ENCODE data around the gene PDCD6IP.
"Not testable (repeated sequence)": the region's sequence is repeated elsewhere in the genome, so short reads cannot be mapped to it uniquely, and the experiment has no call there.

The PDCD6IP gene

GRCh38 chr3:33795856-33796536, 2.4 kb upstream of the PDCD6IP start:
- DNase-seq (ENCODE audit: low read depth), result no peak

GRCh38 chr3:33798113-33798417, 365 bp upstream of the PDCD6IP start:
- DNase-seq (ENCODE audit: low read depth), result no peak

GRCh38 chr3:33799202-33799551, 747 bp downstream of the PDCD6IP start:
- no peak for DNase-seq (ENCODE audit: low read depth)

- DNase-seq (ENCODE audit: low read depth), result no peak
Observed at GRCh38 chr3:33803252-33803651, 4.8 kb downstream of the PDCD6IP start.

- DNase-seq (ENCODE audit: low read depth), result no peak
Observed at GRCh38 chr3:33803894-33804526, 5.6 kb downstream of the PDCD6IP start.

DNA sequence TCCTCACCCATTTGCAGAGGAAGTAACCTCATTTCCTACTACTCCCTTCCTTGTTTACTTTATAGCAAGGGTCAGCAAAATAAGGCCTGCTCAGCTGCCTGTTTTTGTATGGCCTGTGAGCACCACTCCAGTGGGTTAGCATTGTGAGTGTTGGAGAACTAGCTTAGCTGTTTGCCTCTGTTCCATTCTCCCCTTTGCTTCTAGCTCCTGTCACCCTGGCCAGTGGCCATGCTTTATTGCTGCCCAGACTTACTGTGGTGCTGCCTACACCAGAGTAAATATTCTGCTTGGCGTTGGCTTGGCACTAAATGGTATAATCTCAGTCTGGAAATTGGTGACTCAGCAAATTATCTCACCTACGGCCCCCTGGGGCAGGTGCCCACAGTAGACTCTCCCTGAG, 8.8 kb downstream of the PDCD6IP start:
- DNase-seq (ENCODE audit: low read depth), result no peak

- no peak for DNase-seq (ENCODE audit: low read depth)
Observed at GRCh38 chr3:33808559-33808958, 10.1 kb downstream of the PDCD6IP start.

GRCh38 chr3:33810545-33810944, 12.1 kb downstream of the PDCD6IP start:
- DNase-seq (ENCODE audit: low read depth), result no peak

- no peak for DNase-seq (ENCODE audit: low read depth)
Observed at GRCh38 chr3:33821989-33822388, 23.6 kb downstream of the PDCD6IP start.

GRCh38 chr3:33823821-33824220, 25.4 kb downstream of the PDCD6IP start:
- DNase-seq (ENCODE audit: low read depth), result no peak

GRCh38 chr3:33825111-33825510, 26.7 kb downstream of the PDCD6IP start:
- no peak for DNase-seq (ENCODE audit: low read depth)

DNA sequence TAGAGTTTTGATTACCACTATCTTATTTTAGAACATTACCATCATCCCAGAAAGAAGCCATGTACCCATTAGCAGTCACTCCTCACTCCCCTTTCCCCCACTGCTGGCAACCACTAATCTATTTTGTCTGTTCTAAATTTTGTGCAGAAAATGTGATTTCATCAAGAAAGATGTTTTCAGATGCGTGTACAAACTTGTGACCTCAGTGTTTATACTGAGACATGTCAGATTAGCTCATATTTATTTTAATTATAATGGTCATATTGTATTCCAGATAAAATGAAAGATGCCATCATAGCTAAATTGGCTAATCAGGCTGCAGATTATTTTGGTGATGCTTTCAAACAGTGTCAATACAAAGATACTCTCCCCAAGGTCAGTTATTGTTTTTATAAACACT, 27.8 kb downstream of the PDCD6IP start:
- no peak for DNase-seq (ENCODE audit: low read depth)

- DNase-seq (ENCODE audit: low read depth), result no peak
Observed at GRCh38 chr3:33826688-33827087, 28.3 kb downstream of the PDCD6IP start.

GRCh38 chr3:33829720-33830119, 31.3 kb downstream of the PDCD6IP start:
- no peak for DNase-seq (ENCODE audit: low read depth)

- no peak for DNase-seq (ENCODE audit: low read depth)
Observed at GRCh38 chr3:33831053-33831452, 32.6 kb downstream of the PDCD6IP start.

DNA sequence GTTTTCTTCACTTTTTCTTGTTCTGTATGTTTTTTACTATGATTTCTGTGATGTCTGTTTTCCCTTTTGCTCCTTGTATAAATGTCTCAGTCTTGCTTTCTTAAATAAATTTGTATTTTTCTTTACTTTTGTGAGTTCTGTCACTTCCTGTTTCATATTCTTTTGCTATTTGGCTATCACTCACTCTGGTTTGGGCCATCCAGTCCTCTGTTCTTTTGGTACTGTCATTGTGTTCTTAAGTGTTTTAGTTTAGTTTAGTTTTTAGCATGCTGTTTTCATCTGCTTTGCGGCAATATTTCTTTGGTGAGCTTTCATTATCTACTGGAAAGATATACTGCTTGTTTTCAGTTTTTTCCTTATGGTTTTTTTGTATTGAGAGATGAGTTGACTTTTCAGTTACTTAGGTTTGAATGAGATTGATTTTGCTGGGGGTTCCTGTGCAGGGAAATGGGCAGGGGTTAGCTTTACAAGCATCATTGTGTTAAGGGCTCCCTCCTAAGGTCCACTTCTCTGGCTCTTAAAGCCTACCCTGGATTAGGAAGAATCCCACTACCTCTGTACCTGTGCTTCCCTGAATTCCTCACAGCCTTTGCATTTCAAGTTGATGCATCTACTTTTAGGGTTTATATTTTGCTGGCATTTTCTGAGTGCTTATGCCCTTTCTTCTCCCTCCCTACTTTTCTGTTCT, 35.1 kb downstream of the PDCD6IP start:
- DNase-seq (ENCODE audit: low read depth), result no peak

DNA sequence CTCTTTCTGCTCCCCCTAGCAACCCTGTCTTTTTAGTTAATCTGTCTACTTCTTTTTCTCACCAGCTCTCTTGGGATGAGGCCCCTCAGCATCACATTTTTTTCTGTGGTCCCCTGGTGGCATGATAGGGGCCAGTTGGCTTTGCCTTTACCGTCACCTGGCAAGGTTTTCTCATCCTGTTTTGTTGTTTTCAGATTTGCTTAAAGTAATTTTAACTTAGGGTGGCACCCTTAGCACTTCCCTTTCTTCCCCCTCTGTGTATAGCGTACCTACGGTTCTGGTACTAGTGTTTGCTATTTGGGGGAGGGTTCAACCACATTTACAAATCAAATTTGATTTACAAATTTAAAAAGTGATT, 35.6 kb downstream of the PDCD6IP start:
- DNase-seq (ENCODE audit: low read depth), result no peak

GRCh38 chr3:33837182-33837581, 38.8 kb downstream of the PDCD6IP start:
- not testable (repeated sequence) for DNase-seq (ENCODE audit: low read depth)

- DNase-seq (ENCODE audit: low read depth), result no peak
Observed at GRCh38 chr3:33839283-33839682, 40.9 kb downstream of the PDCD6IP start.

DNA sequence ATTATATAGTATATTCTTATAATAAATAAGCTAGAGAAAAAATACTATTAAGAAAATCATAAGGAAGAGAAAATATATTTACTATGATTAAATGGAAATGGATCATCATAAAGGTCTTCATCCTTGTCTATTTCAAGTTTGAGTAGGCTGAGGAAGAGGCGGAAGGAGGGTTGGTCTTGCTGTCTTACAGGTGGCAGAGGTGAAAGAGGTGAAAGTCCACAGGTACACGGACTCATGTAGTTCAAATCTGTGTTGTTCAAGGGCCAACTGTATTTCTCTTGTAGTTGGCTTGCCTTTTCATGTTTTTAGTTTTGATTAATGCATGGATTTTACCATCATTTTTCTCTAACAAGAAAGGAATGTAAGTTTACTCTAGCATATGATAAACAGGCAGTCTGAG, 41.7 kb downstream of the PDCD6IP start:
- no peak for DNase-seq (ENCODE audit: low read depth)

DNA sequence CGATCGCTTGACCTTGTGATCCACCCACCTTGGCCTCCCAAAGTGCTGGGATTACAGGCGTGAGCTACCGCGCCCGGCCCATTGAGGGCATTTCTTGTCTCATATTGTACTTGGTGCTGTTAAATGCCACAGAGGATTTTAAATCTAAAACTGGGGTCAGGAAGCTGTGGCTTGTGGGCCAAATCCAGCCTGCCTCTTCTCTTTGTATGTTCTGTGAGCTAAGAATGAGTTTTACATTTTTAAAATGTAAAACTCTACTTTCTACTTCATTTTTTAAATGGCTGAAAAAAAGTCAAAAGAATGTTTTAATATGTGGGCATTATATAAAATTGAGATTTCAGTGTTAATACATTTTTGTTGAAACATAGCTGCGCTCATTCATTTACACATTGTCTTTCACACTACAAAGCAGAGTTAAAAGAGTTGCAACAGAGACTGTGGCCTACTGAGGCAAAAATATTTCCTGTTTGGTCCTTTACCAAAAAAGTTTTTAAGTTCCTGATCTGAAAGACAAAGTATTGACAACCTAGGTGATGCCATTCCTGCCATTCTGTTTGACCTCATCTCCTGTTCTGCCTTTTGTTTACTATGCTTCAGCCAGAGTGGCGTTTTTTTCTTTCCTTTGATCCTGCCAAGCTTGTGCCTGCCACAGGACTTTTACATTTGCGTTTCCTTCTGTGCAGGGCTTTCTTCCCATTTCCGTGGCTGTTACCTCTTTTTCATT, 50.4 kb downstream of the PDCD6IP start:
- DNase-seq (ENCODE audit: low read depth), result no peak

DNA sequence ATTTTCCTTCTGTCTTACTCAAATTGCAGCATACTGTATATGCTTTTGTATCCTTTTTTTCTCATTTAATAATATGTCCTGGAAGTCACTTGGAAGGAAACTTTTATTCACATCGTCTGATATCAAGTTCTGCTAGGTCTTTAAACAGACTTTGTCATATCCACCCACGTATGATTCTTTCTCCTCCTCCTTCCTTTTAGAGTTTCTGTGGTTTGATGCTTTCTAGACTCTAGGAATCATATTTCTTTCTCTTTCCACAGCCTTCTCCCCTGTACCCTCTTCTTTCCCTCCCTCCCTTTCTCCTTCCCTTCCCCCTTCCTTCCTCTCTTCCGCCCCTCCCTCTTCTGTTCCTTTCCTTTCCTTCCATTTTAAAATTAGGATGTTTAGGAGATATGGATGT, 52.2 kb downstream of the PDCD6IP start:
- not testable (repeated sequence) for DNase-seq (ENCODE audit: low read depth)

- not testable (repeated sequence) for DNase-seq (ENCODE audit: low read depth)
Observed at GRCh38 chr3:33855407-33855806, 57.0 kb downstream of the PDCD6IP start.
